OCI-LY7 (cell line): ENCODE measurements around the gene PDE4A. TPM values are rescaled to one million over a fixed set of nuclear protein-coding genes. Genes with fewer than 3 reads are reported as not detected.

Experiments used
- BruUV-seq: library from RNA; stranded (reverse); fragments of 400-500 nt; replicated peaks from 2 replicates; lab custom pipeline; 2021; lab: Mats Ljungman, UMichigan
- CTCF ChIA-PET: fragments of 300-600 bp; sonication (Branson Sonifier 250); formaldehyde crosslinking; loops from one replicate; lab custom pipeline; 2022; ENCODE audit warnings: antibody characterized with exemption; ENCODE audit not compliant: unreplicated experiment; lab: Charles Lee
- POLR2A ChIA-PET: fragments of 300-600 bp; sonication (Branson Sonifier 250); formaldehyde crosslinking; loops from one replicate; lab custom pipeline; 2022; ENCODE audit warnings: antibody characterized with exemption; lab: Charles Lee
- DNase-seq: peaks from one replicate; pipeline ENCODE4 v3.0.0-alpha.2; 2015; ENCODE audit warnings: low spot score
- H2AFZ ChIP-seq: fragments of 200-600 bp; sonication (generic), shearing (Covaris generic); 2 replicates; pipeline ENCODE4 v1.6.1; 2014; ENCODE audit warnings: mild to moderate bottlenecking, antibody characterized with exemption, low read length, moderate library complexity
- H3K27ac ChIP-seq: fragments of 200-600 bp; sonication (generic); 2 replicates; pipeline ENCODE4 v1.5.1; 2014; ENCODE audit warnings: mixed run types, low read depth, mild to moderate bottlenecking, moderate library complexity, low read length, inconsistent platforms; ENCODE audit not compliant: poor library complexity, severe bottlenecking
- H3K36me3 ChIP-seq: fragments of 200-600 bp; sonication (generic); 2 replicates; pipeline ENCODE4 v1.6.1; 2014; ENCODE audit warnings: mild to moderate bottlenecking, antibody characterized with exemption, low read length, moderate library complexity, mixed read lengths; ENCODE audit not compliant: insufficient read depth
- H3K4me1 ChIP-seq: fragments of 200-600 bp; sonication (generic); 2 replicates; pipeline ENCODE4 v1.5.1; 2014; ENCODE audit warnings: mild to moderate bottlenecking, low read length; ENCODE audit not compliant: insufficient read depth, poor library complexity, severe bottlenecking
- H3K4me2 ChIP-seq: fragments of 200-600 bp; sonication (generic); 2 replicates; pipeline ENCODE4 v1.6.1; 2014; ENCODE audit warnings: mild to moderate bottlenecking, low read length
- H3K4me3 ChIP-seq: fragments of 200-600 bp; sonication (generic); 2 replicates; pipeline ENCODE4 v1.5.1; 2014; ENCODE audit warnings: mild to moderate bottlenecking, low read depth, low read length; ENCODE audit not compliant: poor library complexity, severe bottlenecking
- H3K79me2 ChIP-seq: fragments of 200-600 bp; sonication (generic); 2 replicates; pipeline ENCODE4 v1.6.1; 2016; ENCODE audit warnings: low read depth, mild to moderate bottlenecking, low read length, moderate library complexity, mixed read lengths; ENCODE audit not compliant: insufficient read depth
- H3K9me2 ChIP-seq: fragments of 200-600 bp; sonication (generic); 2 replicates; pipeline ENCODE4 v1.6.1; 2016; ENCODE audit warnings: mild to moderate bottlenecking, low read length, mixed read lengths; ENCODE audit not compliant: insufficient read depth
- H3K9me3 ChIP-seq: fragments of 200-600 bp; sonication (generic); 2 replicates; pipeline ENCODE4 v1.6.1; 2014; ENCODE audit warnings: mild to moderate bottlenecking, mixed run types, low read length, mixed read lengths
- H4K20me1 ChIP-seq: fragments of 200-600 bp; sonication (generic); 2 replicates; pipeline ENCODE4 v1.6.1; 2014; ENCODE audit warnings: mild to moderate bottlenecking, antibody characterized with exemption, low read length, moderate library complexity, mixed read lengths; ENCODE audit not compliant: insufficient read depth
- CTCF ChIP-seq: fragments of 200-600 bp; sonication (generic); conservative IDR thresholded peaks from 2 replicates; pipeline ENCODE4 v1.5.1; 2014; ENCODE audit warnings: mild to moderate bottlenecking, antibody characterized with exemption, low read length, moderate library complexity, mixed read lengths
- EZH2phosphoT487 ChIP-seq: fragments of 200-600 bp; sonication (generic); IDR thresholded peaks from 2 replicates; pipeline ENCODE4 v1.6.1; 2018; ENCODE audit warnings: low read depth, borderline replicate concordance, mild to moderate bottlenecking, mixed run types, antibody characterized with exemption, low read length, moderate library complexity, mixed read lengths
- intact Hi-C: fragments of 100-400 bp; cut with micrococcal nuclease; formaldehyde crosslinking; loops from one replicate; pipeline ENCODE4 v1.10.0; 2022; ENCODE audit not compliant: unreplicated experiment
- total RNA-seq, 2 experiments: library from RNA; depleted of rRNA in 1 of 2; stranded (reverse); fragments of >200 nt in 1 of 2; shearing (Covaris generic) in 1 of 2; gene quantifications; 2 replicates each; pipeline ENCODE4 v1.2.3, GENCODE V29; 2014 to 2022

The PDE4A gene
- total RNA-seq, 2 experiments from 2014 or later = 16.4 to 45.1 TPM

GRCh38 chr19:10432736-10433130, 12.4 kb downstream of the PDE4A start:
- Histone ChIP-seq H3K36me3 (peaks cover 6% of the 10 kb centered on the region; the same call in 1 of the 2 replicates), H3K27ac (no peak overlapping the region), H3K79me2 (peaks cover 66% of the 10 kb centered on the region), H3K4me3 (no peak overlapping the region), H2AFZ (no peak overlapping the region), H3K4me1 (peaks cover 67% of the 10 kb centered on the region), H3K9me2 (no peaks in the 10 kb centered on the region), H4K20me1 (peaks cover 20% of the 10 kb centered on the region; the same call in 1 of the 2 replicates), H3K9me3 (no peaks in the 10 kb centered on the region), H3K4me2 (no peak overlapping the region)
- CTCF ChIA-PET = interaction anchor here (0.5 kb wide), 1 partner anchor 13 kb away, joined by 3 read pairs; the partner anchor contains the start of gene PDE4A
- POLR2A ChIA-PET = no interaction called here
- intact Hi-C loops = no loop called here
- no TSS peak for BruUV-seq
- TF ChIP-seq EZH2phosphoT487 = no peak
- no peak for TF ChIP-seq CTCF
- DNase-seq = no peak

- CTCF ChIA-PET = no interaction called here
- no peak overlapping the region for H3K4me2 ChIP-seq
Observed at GRCh38 chr19:10433131-10433536, 12.8 kb downstream of the PDE4A start.

More at GRCh38 chr19:10433131-10433536, 12.8 kb downstream of the PDE4A start:
- TF ChIP-seq EZH2phosphoT487 = no peak
- no peak for TF ChIP-seq CTCF
- no peak overlapping the region for H2AFZ ChIP-seq
- peaks cover 6% of the 10 kb centered on the region; the same call in 1 of the 2 replicates for H3K36me3 ChIP-seq
- no peak overlapping the region for H3K4me3 ChIP-seq
- peaks cover 20% of the 10 kb centered on the region; the same call in 1 of the 2 replicates for H4K20me1 ChIP-seq
- H3K79me2 ChIP-seq = peaks cover 70% of the 10 kb centered on the region
- peaks cover 63% of the 10 kb centered on the region for H3K4me1 ChIP-seq
- H3K9me3 ChIP-seq = no peaks in the 10 kb centered on the region
- intact Hi-C loops = no loop called here
- no peak for DNase-seq
- H3K9me2 ChIP-seq = no peaks in the 10 kb centered on the region
- POLR2A ChIA-PET = no interaction called here
- no peak overlapping the region for H3K27ac ChIP-seq
- BruUV-seq = no TSS peak
